ENCODE data around the gene MED1.
"Not testable (repeated sequence)": the region's sequence is repeated elsewhere in the genome, so short reads cannot be mapped to it uniquely, and the experiment has no call there.

Gene MED1

GRCh38 chr17:39429600-39429999, 21.5 kb downstream of the MED1 start:
- no peak for DNase-seq

- DNase-seq = no peak
Measured at GRCh38 chr17:39416141-39416540, 34.9 kb downstream of the MED1 start.

GRCh38 chr17:39410279-39410678, 40.8 kb downstream of the MED1 start:
- no peak for DNase-seq

DNA sequence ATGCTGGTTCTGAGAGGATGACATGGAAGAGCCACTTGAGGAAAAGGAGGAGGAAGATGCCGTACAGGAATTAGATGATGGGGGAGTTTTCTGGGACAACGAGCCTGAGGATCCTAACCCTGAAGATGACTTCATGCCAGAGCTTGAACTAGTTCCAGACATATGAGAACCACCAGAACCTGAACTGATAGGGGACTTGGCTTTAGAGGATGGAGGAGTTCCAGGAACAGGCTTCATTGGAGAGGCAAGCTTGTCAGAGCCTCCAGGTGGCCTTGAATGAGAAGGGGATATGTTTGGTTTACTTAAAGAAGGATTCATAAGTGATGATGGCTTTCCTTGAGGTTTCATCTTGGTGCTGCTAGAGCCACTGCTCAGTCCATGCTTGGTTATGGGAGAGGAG, 42.7 kb downstream of the MED1 start:
- no peak for DNase-seq

DNA sequence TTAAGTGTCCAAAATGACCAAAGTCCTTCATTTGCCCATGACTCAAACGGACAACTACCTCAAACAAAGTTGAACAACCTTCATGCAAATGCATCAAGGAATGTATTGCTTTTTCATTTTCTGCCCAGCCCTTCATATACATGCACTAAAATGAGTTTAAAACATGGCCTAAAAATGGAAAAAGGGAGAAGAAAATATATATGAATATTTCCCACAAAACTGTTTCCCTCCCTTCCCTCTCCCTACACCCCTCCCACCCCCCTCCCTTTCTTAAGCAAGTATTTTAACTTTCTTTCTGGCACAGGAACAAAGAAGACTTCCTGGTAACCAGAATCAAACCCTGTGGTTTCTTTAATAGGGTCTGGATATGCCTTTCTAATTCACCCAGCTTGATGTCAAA, 44.1 kb downstream of the MED1 start:
- DNase-seq = no peak

DNA sequence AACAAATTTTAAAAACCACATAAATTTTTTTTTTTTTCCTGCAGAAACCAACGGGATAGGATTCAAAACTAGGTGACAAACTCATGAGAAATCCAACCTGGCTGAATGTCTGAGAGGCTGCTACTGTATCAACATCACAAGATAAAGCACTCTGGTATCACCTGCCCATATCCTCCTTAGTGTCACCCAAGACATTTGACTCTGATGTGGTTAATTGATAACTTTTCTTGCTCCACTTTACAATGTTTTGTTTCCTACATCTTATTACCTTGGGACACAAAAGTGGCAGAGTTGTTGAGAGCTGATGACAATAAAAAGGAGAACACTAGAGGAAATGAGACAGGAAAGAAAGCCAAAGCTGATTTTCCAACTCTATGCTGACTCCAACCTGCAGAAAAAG, 45.6 kb downstream of the MED1 start:
- no peak for DNase-seq

GRCh38 chr17:39404542-39405378, 46.3 kb downstream of the MED1 start:
- DNase-seq = peak; percentile 93

- no peak for DNase-seq
Measured at GRCh38 chr17:39402890-39403605, 48.0 kb downstream of the MED1 start.

GRCh38 chr17:39402244-39402889, 48.7 kb downstream of the MED1 start:
- DNase-seq = peak; percentile 95

- peak; percentile 82 for DNase-seq
Measured at GRCh38 chr17:39401412-39402243, 49.4 kb downstream of the MED1 start, which contains the start of gene FBXL20. Gene FBXL20 (minus strand): TSS chr17:39401626. CDS start chr17:39401402, 224 bp downstream.

DNA sequence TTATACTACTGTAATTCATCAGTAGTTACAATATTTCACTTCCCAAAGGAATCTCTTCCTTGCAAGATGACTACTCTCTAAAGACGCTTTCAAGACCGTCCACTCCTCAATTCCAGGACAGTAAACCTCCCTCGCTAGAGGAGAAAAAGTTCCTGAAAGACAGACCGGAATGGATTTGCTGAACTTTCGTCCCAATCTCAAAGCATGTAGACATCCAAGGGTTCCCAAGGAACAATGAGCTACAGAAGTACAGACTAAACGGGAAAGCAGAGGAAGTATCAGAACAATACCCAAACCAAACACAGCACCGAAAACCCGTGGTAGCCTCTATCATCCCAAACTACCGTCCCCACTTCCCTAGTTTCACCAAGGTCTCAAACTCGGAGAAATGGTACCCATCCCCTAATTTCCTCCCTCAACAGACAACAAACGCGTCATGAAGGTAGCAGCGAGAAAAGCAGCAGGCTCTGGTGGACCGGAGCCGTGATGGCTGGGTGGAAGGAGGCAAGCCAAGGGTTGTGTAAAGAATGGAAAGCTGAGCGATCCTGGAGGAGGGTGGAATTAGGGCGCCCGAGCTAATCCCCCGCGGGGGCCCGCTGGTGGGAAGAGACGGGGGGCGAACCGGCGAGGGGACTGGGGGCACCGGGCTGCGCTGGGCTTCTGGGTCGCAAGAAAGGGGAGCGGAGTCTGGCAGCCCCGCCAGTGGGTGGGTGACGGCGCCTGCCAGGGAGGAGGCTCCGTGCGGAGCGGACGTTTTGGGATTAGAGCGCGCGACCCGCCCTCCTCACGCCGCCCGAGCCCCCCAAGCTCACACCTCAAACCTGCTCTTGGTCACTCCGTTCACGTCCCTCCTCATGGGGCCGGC, 50.3 kb downstream of the MED1 start:
- no peak for DNase-seq

- DNase-seq = no peak
Measured at GRCh38 chr17:39399791-39400190, 51.3 kb downstream of the MED1 start.

DNA sequence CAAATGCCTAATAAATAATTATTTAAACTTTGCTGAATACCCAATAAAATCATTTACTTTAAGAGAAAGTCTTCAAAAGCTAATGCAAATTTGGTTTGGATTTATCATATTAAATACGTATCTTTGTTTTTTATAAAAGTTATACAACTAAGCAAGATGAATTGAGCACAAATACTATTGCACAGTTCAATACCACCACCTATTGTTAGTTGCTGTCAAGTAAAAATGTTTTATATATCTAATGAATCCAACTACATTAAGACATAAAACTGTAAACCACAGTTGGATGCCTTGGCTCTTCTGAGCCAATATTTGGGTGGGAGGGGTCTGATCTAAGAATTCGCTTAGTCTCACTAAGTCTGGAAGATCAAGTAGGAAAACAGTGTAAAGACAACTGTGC, 57.3 kb downstream of the MED1 start:
- no peak for DNase-seq

- no peak for DNase-seq
Measured at GRCh38 chr17:39391448-39391847, 59.6 kb downstream of the MED1 start.

GRCh38 chr17:39385040-39385439, 66.0 kb downstream of the MED1 start:
- no peak for DNase-seq

- DNase-seq = no peak
Measured at GRCh38 chr17:39380144-39380543, 70.9 kb downstream of the MED1 start.

DNA sequence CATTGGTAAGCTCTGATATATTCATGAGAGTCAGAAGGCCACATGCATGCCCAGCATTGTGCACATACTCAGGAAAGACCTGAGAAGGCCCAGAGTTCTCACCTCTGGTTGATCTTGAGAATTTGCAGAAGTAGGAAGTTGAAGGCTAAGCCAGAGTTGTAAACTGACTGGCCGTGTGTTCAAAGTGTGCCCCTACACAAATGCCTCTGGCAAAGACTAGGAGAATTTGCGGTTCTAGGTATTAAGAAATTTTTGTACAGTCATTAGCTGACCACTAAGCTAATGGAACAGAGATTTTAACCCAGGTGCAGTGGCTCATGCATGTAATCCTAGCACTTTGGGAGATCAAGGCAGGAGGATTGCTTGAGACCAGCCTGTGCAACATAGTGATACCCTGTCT, 74.6 kb downstream of the MED1 start:
- DNase-seq = no peak

GRCh38 chr17:39367805-39368204, 83.3 kb downstream of the MED1 start:
- DNase-seq = not testable (repeated sequence)

DNA sequence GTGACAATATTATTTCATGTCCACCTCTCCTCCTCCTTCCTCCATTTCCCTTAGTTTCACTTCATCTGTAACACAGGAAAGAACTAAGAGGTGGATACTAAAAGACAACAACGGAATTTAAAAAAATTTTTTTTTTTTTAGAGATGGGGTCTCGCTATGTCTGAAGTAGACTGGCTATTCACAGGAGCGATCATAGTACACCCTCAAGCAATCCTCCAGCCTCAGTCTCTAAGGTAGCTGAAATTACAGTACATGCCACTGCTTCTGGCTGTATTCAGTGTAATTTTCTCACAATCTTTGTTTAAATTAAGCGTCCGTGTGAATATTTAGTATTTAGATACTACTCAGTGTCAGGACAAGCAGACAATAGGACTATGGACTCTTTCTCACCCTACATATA, 85.2 kb downstream of the MED1 start:
- DNase-seq = no peak

GRCh38 chr17:39365242-39365641, 85.8 kb downstream of the MED1 start:
- peak; percentile 46 for DNase-seq

DNA sequence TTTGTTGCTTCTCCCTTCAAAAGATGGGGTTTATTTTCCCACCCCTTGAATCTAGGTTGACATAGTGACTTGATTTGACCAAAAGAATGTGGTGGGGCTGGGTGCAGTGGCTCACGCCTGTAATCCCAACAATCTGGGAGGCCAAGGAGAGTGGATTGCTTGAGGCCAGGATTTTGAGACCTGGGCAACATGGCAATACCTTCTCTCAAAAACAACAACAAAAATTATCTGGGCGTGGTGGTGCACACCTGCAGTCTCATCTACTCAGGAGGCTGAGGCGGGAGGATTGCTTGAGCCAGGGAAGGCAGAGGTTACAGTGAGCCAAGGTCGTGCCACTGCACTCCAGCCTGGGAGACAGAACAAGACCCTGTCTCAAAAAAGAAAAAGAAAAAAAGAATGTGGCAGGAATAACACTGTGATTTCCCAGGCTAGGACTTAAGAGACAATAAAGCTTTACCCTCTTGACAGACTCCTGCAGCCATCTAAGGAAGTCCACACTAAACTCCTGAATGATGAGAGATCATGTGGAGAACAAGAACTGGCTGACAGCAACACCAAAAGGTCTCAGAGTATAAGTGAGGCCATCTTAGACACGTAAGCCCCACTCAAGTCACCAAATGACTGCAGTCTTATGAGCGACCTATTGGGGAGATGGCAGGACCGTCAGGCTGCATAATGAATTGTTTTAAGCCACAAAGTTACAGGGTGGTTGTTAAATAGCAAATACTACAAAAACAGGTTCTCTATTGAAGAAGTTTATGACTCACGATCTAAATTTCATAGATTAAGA, 86.6 kb downstream of the MED1 start:
- DNase-seq = no peak
